K562 (cell line): ENCODE measurements around the gene MCAT.

Experiments used
- DNMT1 ChIP-seq: fragments of 450-650 bp; IDR thresholded peaks from 2 replicates; pipeline ENCODE4 v1.6.1; 2016; ENCODE audit warnings: antibody characterized with exemption, mild to moderate bottlenecking
- EZH2 ChIP-seq: IDR thresholded peaks from 2 replicates; pipeline ENCODE4 v1.6.1; 2012; ENCODE audit warnings: low read depth, mild to moderate bottlenecking, inconsistent platforms, low read length, borderline replicate concordance
- GABPB2 ChIP-seq: fragments of 250-450 bp; sonication (Bioruptor Pico); conservative IDR thresholded peaks from 2 replicates; pipeline ENCODE4 v1.5.1; 2021; ENCODE audit warnings: mild to moderate bottlenecking
- NKRF ChIP-seq: fragments of 450-650 bp; IDR thresholded peaks from 2 replicates; pipeline ENCODE4 v1.6.1; 2016; ENCODE audit warnings: borderline replicate concordance
- RAD21 ChIP-seq, 2 experiments: fragments of 250-450 bp in 1 of 2; fragments of 450-650 bp in 1 of 2; sonication (Bioruptor Pico) in 1 of 2; formaldehyde crosslinking in 1 of 2; IDR thresholded peaks in 1 of 2; conservative IDR thresholded peaks in 1 of 2; 2 replicates each; pipeline versions ENCODE4 v1.4.0 to v1.8.0; 2020 to 2022; ENCODE audit warnings: mild to moderate bottlenecking in 2 of 2, moderate library complexity in 1 of 2
- SAP30 ChIP-seq: fragments of 200-600 bp; sonication (generic); IDR thresholded peaks from 2 replicates; pipeline ENCODE4 v1.6.1; 2012; ENCODE audit warnings: borderline replicate concordance, low read depth, mild to moderate bottlenecking, moderate library complexity, low read length, control low read depth, inconsistent platforms; ENCODE audit not compliant: insufficient read depth, poor library complexity, severe bottlenecking
- ZBTB26 ChIP-seq: fragments of 450-650 bp; formaldehyde crosslinking; IDR thresholded peaks from 2 replicates; pipeline ENCODE4 v1.4.0; 2022; ENCODE audit warnings: missing genetic modification characterization
- ZNF644 ChIP-seq: fragments of 200-800 bp; sonication (Bioruptor generic); IDR thresholded peaks from 2 replicates; pipeline ENCODE4 v1.6.1; 2016; ENCODE audit warnings: low read depth, missing genetic modification characterization, missing compliant biosample characterization

- no peak for TF ChIP-seq ZNF644
- TF ChIP-seq RAD21 (CRISPR knock-in tag; conservative IDR thresholded peaks at IDR 0.05 in 1 of 2, IDR thresholded peaks at IDR 0.05 in 1 of 2): no peak
- TF ChIP-seq NKRF: no peak
- TF ChIP-seq DNMT1: no peak
- no peak for TF ChIP-seq EZH2
- TF ChIP-seq GABPB2 (CRISPR knock-in tag): no peak
- TF ChIP-seq ZBTB26 (CRISPR knock-in tag): no peak
- TF ChIP-seq SAP30: no peak
Observed at GRCh38 chr22:43127166-43127908, 15.9 kb downstream of the MCAT start.
